ENCODE results near the gene LARP1B. TPM values are rescaled to one million over a fixed set of nuclear protein-coding genes. Genes with fewer than 3 reads are reported as not detected.
A peak's percentile ranks its signal among the peaks of the same experiment; 100 is the strongest.

LARP1B gene
- total and polyA plus RNA-seq, 9 of the 15 experiments (the other 6 are each of a cell fraction or from before 2014, with no cell fraction given), result 19.2 to 59.7 (median 37.9) TPM

DNA sequence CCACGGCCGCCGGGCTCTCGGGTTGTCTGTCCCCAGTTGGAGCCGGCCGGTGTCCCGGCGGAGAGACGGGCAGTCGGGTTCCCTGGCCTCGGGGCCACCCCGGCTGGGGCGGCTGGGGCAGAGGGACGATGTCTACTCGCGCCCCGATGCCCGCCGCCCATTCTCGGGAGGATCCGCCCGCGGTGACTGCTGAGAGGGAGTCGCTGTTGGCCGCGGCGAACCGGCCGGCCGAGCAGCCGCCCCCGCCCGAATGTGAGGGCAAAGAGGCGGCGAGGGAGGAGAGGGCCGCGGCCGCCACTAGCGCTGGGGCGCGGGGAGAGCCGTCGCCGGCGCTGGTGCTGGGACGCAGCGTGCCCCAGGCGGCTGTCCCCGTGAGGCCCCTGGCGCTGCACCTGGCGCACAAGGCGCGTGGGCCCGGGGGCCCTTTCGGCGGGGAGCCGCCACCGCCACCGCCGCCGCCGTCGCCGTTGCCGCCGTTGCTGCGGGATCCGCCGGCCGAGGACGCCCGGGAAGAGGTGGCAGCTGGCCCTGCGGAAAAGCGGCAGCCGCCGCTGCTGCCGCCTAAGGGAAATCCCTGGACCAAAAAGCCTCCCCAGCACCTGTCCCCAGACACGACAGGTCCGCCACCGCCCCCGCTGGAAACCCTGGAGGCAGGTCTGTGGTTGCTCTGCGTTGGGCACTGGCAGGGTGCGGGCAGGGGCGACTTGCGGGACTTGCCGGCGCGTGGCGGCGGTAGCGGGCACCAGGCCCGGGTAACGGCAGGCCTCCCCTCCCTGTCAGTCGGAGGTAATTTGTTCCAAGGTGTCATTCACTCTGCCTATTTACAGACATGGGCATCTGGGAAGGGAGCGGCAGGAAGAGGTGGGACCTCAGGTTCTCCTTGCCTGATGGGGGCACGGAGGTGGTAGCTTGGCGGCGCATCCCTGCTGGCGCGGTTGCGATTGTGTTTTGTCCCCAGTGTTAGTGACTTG, 739 bp downstream of the LARP1B start (continued):
- no peak for TF ChIP-seq ZNF583 (CRISPR knock-in tag; IDR thresholded peaks at IDR 0.05)
- TF ChIP-seq EGR1 (conservative IDR thresholded peaks at IDR 0.05), result peak; percentile 37
- no peak for TF ChIP-seq ZNF224 (CRISPR knock-in tag; IDR thresholded peaks at IDR 0.05)
- no peak for TF ChIP-seq IFI16 (CRISPR knock-in tag; IDR thresholded peaks at IDR 0.05)
- TF ChIP-seq, protein P1, sequence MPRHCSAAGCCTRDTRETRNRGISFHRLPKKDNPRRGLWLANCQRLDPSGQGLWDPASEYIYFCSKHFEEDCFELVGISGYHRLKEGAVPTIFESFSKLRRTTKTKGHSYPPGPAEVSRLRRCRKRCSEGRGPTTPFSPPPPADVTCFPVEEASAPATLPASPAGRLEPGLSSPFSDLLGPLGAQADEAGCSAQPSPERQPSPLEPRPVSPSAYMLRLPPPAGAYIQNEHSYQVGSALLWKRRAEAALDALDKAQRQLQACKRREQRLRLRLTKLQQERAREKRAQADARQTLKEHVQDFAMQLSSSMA (CRISPR knock-in tag; IDR thresholded peaks at IDR 0.05), result no peak
- no peak for TF ChIP-seq XRCC3 (IDR thresholded peaks at IDR 0.05)
- TF ChIP-seq ZC3H4 (CRISPR knock-in tag; IDR thresholded peaks at IDR 0.05; ENCODE audit: borderline replicate concordance), result peak; percentile 96
- TF ChIP-seq, protein P2, sequence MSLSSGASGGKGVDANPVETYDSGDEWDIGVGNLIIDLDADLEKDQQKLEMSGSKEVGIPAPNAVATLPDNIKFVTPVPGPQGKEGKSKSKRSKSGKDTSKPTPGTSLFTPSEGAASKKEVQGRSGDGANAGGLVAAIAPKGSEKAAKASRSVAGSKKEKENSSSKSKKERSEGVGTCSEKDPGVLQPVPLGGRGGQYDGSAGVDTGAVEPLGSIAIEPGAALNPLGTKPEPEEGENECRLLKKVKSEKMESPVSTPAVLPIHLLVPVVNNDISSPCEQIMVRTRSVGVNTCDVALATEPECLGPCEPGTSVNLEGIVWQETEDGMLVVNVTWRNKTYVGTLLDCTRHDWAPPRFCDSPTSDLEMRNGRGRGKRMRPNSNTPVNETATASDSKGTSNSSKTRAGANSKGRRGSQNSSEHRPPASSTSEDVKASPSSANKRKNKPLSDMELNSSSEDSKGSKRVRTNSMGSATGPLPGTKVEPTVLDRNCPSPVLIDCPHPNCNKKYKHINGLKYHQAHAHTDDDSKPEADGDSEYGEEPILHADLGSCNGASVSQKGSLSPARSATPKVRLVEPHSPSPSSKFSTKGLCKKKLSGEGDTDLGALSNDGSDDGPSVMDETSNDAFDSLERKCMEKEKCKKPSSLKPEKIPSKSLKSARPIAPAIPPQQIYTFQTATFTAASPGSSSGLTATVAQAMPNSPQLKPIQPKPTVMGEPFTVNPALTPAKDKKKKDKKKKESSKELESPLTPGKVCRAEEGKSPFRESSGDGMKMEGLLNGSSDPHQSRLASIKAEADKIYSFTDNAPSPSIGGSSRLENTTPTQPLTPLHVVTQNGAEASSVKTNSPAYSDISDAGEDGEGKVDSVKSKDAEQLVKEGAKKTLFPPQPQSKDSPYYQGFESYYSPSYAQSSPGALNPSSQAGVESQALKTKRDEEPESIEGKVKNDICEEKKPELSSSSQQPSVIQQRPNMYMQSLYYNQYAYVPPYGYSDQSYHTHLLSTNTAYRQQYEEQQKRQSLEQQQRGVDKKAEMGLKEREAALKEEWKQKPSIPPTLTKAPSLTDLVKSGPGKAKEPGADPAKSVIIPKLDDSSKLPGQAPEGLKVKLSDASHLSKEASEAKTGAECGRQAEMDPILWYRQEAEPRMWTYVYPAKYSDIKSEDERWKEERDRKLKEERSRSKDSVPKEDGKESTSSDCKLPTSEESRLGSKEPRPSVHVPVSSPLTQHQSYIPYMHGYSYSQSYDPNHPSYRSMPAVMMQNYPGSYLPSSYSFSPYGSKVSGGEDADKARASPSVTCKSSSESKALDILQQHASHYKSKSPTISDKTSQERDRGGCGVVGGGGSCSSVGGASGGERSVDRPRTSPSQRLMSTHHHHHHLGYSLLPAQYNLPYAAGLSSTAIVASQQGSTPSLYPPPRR (CRISPR knock-in tag; IDR thresholded peaks at IDR 0.05; ENCODE audit: borderline replicate concordance), result no peak
- TF ChIP-seq, protein P3, sequence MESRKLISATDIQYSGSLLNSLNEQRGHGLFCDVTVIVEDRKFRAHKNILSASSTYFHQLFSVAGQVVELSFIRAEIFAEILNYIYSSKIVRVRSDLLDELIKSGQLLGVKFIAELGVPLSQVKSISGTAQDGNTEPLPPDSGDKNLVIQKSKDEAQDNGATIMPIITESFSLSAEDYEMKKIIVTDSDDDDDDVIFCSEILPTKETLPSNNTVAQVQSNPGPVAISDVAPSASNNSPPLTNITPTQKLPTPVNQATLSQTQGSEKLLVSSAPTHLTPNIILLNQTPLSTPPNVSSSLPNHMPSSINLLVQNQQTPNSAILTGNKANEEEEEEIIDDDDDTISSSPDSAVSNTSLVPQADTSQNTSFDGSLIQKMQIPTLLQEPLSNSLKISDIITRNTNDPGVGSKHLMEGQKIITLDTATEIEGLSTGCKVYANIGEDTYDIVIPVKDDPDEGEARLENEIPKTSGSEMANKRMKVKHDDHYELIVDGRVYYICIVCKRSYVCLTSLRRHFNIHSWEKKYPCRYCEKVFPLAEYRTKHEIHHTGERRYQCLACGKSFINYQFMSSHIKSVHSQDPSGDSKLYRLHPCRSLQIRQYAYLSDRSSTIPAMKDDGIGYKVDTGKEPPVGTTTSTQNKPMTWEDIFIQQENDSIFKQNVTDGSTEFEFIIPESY (CRISPR knock-in tag; IDR thresholded peaks at IDR 0.05), result peak; percentile 38; the same call in 1 of the 2 replicates
- TF ChIP-seq STAT5B (CRISPR knock-in tag; IDR thresholded peaks at IDR 0.05), result no peak
- peak; percentile 74 for TF ChIP-seq ZFX (CRISPR knock-in tag; IDR thresholded peaks at IDR 0.05)
- TF ChIP-seq, protein P4, sequence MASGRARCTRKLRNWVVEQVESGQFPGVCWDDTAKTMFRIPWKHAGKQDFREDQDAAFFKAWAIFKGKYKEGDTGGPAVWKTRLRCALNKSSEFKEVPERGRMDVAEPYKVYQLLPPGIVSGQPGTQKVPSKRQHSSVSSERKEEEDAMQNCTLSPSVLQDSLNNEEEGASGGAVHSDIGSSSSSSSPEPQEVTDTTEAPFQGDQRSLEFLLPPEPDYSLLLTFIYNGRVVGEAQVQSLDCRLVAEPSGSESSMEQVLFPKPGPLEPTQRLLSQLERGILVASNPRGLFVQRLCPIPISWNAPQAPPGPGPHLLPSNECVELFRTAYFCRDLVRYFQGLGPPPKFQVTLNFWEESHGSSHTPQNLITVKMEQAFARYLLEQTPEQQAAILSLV (tag; IDR thresholded peaks at IDR 0.05), result no peak
- no peak for TF ChIP-seq ZNF175 (CRISPR knock-in tag; IDR thresholded peaks at IDR 0.05; ENCODE audit: low read depth)
- TF ChIP-seq, protein P5, sequence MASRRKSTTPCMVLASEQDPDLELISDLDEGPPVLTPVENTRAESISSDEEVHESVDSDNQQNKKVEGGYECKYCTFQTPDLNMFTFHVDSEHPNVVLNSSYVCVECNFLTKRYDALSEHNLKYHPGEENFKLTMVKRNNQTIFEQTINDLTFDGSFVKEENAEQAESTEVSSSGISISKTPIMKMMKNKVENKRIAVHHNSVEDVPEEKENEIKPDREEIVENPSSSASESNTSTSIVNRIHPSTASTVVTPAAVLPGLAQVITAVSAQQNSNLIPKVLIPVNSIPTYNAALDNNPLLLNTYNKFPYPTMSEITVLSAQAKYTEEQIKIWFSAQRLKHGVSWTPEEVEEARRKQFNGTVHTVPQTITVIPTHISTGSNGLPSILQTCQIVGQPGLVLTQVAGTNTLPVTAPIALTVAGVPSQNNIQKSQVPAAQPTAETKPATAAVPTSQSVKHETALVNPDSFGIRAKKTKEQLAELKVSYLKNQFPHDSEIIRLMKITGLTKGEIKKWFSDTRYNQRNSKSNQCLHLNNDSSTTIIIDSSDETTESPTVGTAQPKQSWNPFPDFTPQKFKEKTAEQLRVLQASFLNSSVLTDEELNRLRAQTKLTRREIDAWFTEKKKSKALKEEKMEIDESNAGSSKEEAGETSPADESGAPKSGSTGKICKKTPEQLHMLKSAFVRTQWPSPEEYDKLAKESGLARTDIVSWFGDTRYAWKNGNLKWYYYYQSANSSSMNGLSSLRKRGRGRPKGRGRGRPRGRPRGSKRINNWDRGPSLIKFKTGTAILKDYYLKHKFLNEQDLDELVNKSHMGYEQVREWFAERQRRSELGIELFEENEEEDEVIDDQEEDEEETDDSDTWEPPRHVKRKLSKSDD (conservative IDR thresholded peaks at IDR 0.05; ENCODE audit: low read length), result no peak
- TF ChIP-seq HDAC1 (IDR thresholded peaks at IDR 0.05), result peak in 1 of 2 experiments; percentile 41; a peak in 1 of 4 replicates
